Thyroid gland (tissue), 4 donors: ENCODE measurements around the gene RALGDS. TPM values are rescaled to one million over a fixed set of nuclear protein-coding genes. Genes with fewer than 3 reads are reported as not detected.

ENCODE experiments used
- DNase-seq, 2 donors: peaks; one replicate each; pipeline ENCODE4 v3.0.0-alpha.2; 2019
- H3K27ac ChIP-seq, 3 donors: fragments of 200-600 bp; sonication (generic); 1 replicate in 2 of 3; 2 replicates in 1 of 3; pipeline ENCODE4 v1.5.1; 2016 to 2019; ENCODE audit warnings: mild to moderate bottlenecking in 1 of 3, moderate library complexity in 1 of 3
- H3K27me3 ChIP-seq: fragments of 200-600 bp; sonication (generic); one replicate; pipeline ENCODE4 v1.5.1; 2019
- H3K36me3 ChIP-seq, 2 donors: fragments of 200-600 bp; sonication (generic); one replicate each; pipeline ENCODE4 v1.5.1; 2016 to 2019
- H3K4me1 ChIP-seq, 2 donors: fragments of 200-600 bp; sonication (generic); one replicate each; pipeline ENCODE4 v1.5.1; 2017 to 2019
- H3K4me3 ChIP-seq, 3 donors: fragments of 200-600 bp; sonication (generic); replicated peaks in 1 of 3; 1 replicate in 2 of 3; 2 replicates in 1 of 3; pipeline ENCODE4 v1.5.1; 2016; ENCODE audit warnings: mild to moderate bottlenecking in 1 of 3
- H3K9me3 ChIP-seq: fragments of 200-600 bp; sonication (generic); one replicate; pipeline ENCODE4 v1.5.1; 2017
- CTCF ChIP-seq, 6 experiments: fragments of 200-600 bp in 3 of 6; fragments of 450-650 bp in 3 of 6; sonication (generic) in 3 of 6; IDR thresholded peaks; one replicate each; pipeline ENCODE4 v1.5.1; 2016 to 2019; ENCODE audit warnings: antibody characterized with exemption in 6 of 6, mild to moderate bottlenecking in 2 of 6, inconsistent platforms in 1 of 6, moderate library complexity in 1 of 6
- POLR2A ChIP-seq, 2 donors: fragments of 450-650 bp; IDR thresholded peaks; one replicate each; pipeline ENCODE4 v1.6.1; 2017; ENCODE audit warnings: antibody characterized with exemption in 2 of 2, mild to moderate bottlenecking in 2 of 2, moderate library complexity in 1 of 2
- WGBS, 2 donors: methylation state at CpG; one replicate each; pipeline ENCODE4 v1.1.5; 2017; 5-methylcytosine and 5-hydroxymethylcytosine counted together
- intact Hi-C: fragments of 100-400 bp; cut with DNase I; formaldehyde crosslinking; loops from one replicate; pipeline ENCODE4 v1.15.1; 2023
- total RNA-seq, 4 donors: library from RNA; depleted of rRNA; stranded (reverse); fragments of >200 nt; gene quantifications; one replicate each; pipeline ENCODE4 v1.2.3, GENCODE V29; 2016

RALGDS gene
- total RNA-seq, 4 donors from 2014 or later = 32.2 to 55.3 (median 43.5) TPM

GRCh38 chr9:133106511-133107244 is 14.4 kb downstream of the RALGDS start:
- TF ChIP-seq CTCF (IDR thresholded peaks at IDR 0.05) (no peak), POLR2A (IDR thresholded peaks at IDR 0.05) (no peak)
- Histone ChIP-seq H3K4me1 (no peaks in the 10 kb centered on the region), H3K27ac (no peak overlapping the region), H3K36me3 (peaks cover 49 to 58% of the 10 kb centered on the region in 2 donors), H3K9me3 (no peaks in the 10 kb centered on the region), H3K27me3 (no peaks in the 10 kb centered on the region), H3K4me3 (no peak overlapping the region)
- 92 to 96% methylated on average over 11 to 17 of the region's 17 CpGs for WGBS, 2 donors
- DNase-seq = no peak
- intact Hi-C loops = no loop called here

- 92 to 100% methylated on average over 1 to 7 of the region's 7 CpGs for WGBS, 2 donors
- H3K4me1 ChIP-seq = no peaks in the 10 kb centered on the region
- H3K36me3 ChIP-seq = peaks cover 62 to 69% of the 10 kb centered on the region in 2 donors
- no peak overlapping the region for H3K27ac ChIP-seq
- TF ChIP-seq POLR2A (IDR thresholded peaks at IDR 0.05) (no peak), CTCF (IDR thresholded peaks at IDR 0.05) (no peak)
- no peaks in the 10 kb centered on the region for H3K9me3 ChIP-seq
- intact Hi-C loops = no loop called here
- DNase-seq = no peak
- H3K4me3 ChIP-seq = no peak overlapping the region
- H3K27me3 ChIP-seq = no peaks in the 10 kb centered on the region
These were observed 15.6 kb downstream of the RALGDS start for GRCh38 chr9:133105461-133105770.

- H3K4me1 ChIP-seq = no peaks in the 10 kb centered on the region
- peaks cover 62 to 69% of the 10 kb centered on the region in 2 donors for H3K36me3 ChIP-seq
- no peak overlapping the region for H3K27ac ChIP-seq
- intact Hi-C loops = no loop called here
- no peaks in the 10 kb centered on the region for H3K9me3 ChIP-seq
- H3K27me3 ChIP-seq = no peaks in the 10 kb centered on the region
- no peak overlapping the region for H3K4me3 ChIP-seq
- no peak for DNase-seq
- no peak for TF ChIP-seq POLR2A (IDR thresholded peaks at IDR 0.05)
- no peak for TF ChIP-seq CTCF (IDR thresholded peaks at IDR 0.05)
- WGBS, 2 donors = 88 to 89% methylated on average over 8 of the region's 15 CpGs
These were observed 16.2 kb downstream of the RALGDS start for GRCh38 chr9:133104718-133105460.

GRCh38 chr9:133103987-133104505 is 17.0 kb downstream of the RALGDS start:
- Histone ChIP-seq H3K27me3 (no peaks in the 10 kb centered on the region), H3K27ac (no peak overlapping the region), H3K4me3 (no peak overlapping the region), H3K36me3 (peaks cover 62 to 65% of the 10 kb centered on the region in 2 donors), H3K4me1 (no peaks in the 10 kb centered on the region), H3K9me3 (no peaks in the 10 kb centered on the region)
- no peak for DNase-seq
- intact Hi-C loops = loop anchor here (1.0 kb wide), 1 partner anchor 43 kb away; no protein-coding TSS in a partner anchor
- WGBS, 2 donors = 91 to 94% methylated on average over 7 to 12 of the region's 12 CpGs
- TF ChIP-seq CTCF (IDR thresholded peaks at IDR 0.05) (no peak), POLR2A (IDR thresholded peaks at IDR 0.05) (no peak)
